ENCODE results near the gene CALML3. TPM values are rescaled to one million over a fixed set of nuclear protein-coding genes. Genes with fewer than 3 reads are reported as not detected.

CALML3 gene
- total and polyA plus RNA-seq, 7 experiments from 2014 or later, result not detected

GRCh38 chr10:5497948-5498730 is 26.6 kb upstream of the CALML3 start:
- DNase-seq (no peak), ATAC-seq (no peak)
- no peak overlapping the region for H3K4me3 ChIP-seq (ENCODE audit: low read length)
- no peaks in the 10 kb centered on the region for H3K36me3 ChIP-seq (ENCODE audit: control insufficient read depth in 2 of 3, insufficient read depth in 3 of 3, low read length in 3 of 3)
- Mint-ChIP-seq H3K27me3 (peaks cover 0 to 10% (median 0%) of the 10 kb centered on the region in 5 donors), H3K36me3 (no peaks in the 10 kb centered on the region), H3K27ac (no peak overlapping the region), H3K4me3 (no peak overlapping the region), H3K4me1 (peaks cover 0 to 6% (median 0%) of the 10 kb centered on the region in 7 donors), H3K9me3 (peaks cover 0 to 5% (median 0%) of the 10 kb centered on the region in 11 donors)
- intact Hi-C loops (cut with micrococcal nuclease), result no loop called here
- no peak overlapping the region for H3K27ac ChIP-seq (ENCODE audit: low read depth, low read length)
- ChIA-PET CTCF (no interaction called here), POLR2A (no interaction called here)
- H3K9me3 ChIP-seq (ENCODE audit: control insufficient read depth in 2 of 3, low read length in 3 of 3), result no peaks in the 10 kb centered on the region
- no peaks in the 10 kb centered on the region for H3K27me3 ChIP-seq (ENCODE audit: control insufficient read depth in 2 of 2, insufficient read depth in 2 of 2, low read length in 2 of 2)
- H3K4me1 ChIP-seq (ENCODE audit: control insufficient read depth in 2 of 2, insufficient read depth in 2 of 2, low read length in 2 of 2), result no peaks in the 10 kb centered on the region

GRCh38 chr10:5498791-5499492 is 25.8 kb upstream of the CALML3 start:
- Histone ChIP-seq H3K4me3 (ENCODE audit: low read length) (no peak overlapping the region), H3K27me3 (ENCODE audit: control insufficient read depth in 2 of 2, insufficient read depth in 2 of 2, low read length in 2 of 2) (no peaks in the 10 kb centered on the region), H3K9me3 (ENCODE audit: control insufficient read depth in 2 of 3, low read length in 3 of 3) (no peaks in the 10 kb centered on the region), H3K4me1 (ENCODE audit: control insufficient read depth in 2 of 2, insufficient read depth in 2 of 2, low read length in 2 of 2) (no peaks in the 10 kb centered on the region), H3K27ac (ENCODE audit: low read depth, low read length) (no peak overlapping the region), H3K36me3 (ENCODE audit: control insufficient read depth in 2 of 3, insufficient read depth in 3 of 3, low read length in 3 of 3) (no peaks in the 10 kb centered on the region)
- no peaks in the 10 kb centered on the region for H3K36me3 Mint-ChIP-seq
- no peak overlapping the region for H3K4me3 Mint-ChIP-seq
- H3K9me3 Mint-ChIP-seq, result peaks cover 0 to 3% (median 0%) of the 10 kb centered on the region in 11 donors
- POLR2A ChIA-PET, result interaction anchor here (0.6 kb wide), 1 partner anchor 65 kb away, joined by 3 read pairs; no protein-coding TSS in a partner anchor
- ATAC-seq, result no peak
- H3K27me3 Mint-ChIP-seq, result peaks cover 0 to 10% (median 0%) of the 10 kb centered on the region in 5 donors
- CTCF ChIA-PET, result interaction anchor here (0.6 kb wide), 1 partner anchor 16 kb away, joined by 3 read pairs; no protein-coding TSS in a partner anchor
- intact Hi-C loops (cut with micrococcal nuclease), result no loop called here
- H3K27ac Mint-ChIP-seq, result no peak overlapping the region
- H3K4me1 Mint-ChIP-seq, result peaks cover 0 to 6% (median 0%) of the 10 kb centered on the region in 7 donors
- DNase-seq, result no peak

GRCh38 chr10:5499493-5500140 is 25.1 kb upstream of the CALML3 start, which contains the start of gene CALML5:
CALML5 (minus strand) TSS chr10:5499570; CDS start chr10:5499438, 132 bp downstream.
- H3K4me1 Mint-ChIP-seq, result peaks cover 0 to 6% (median 0%) of the 10 kb centered on the region in 7 donors
- H3K9me3 Mint-ChIP-seq, result no peaks in the 10 kb centered on the region
- no peak within 1 kb of the TSS for H3K27ac ChIP-seq (ENCODE audit: low read depth, low read length)
- no peak for DNase-seq
- H3K4me3 ChIP-seq (ENCODE audit: low read length), result no peak within 1 kb of the TSS
- H3K27me3 Mint-ChIP-seq, result peaks cover 0 to 10% (median 0%) of the 10 kb centered on the region in 5 donors
- no peaks in the 10 kb centered on the region for H3K36me3 Mint-ChIP-seq
- H3K36me3 ChIP-seq (ENCODE audit: control insufficient read depth in 2 of 3, insufficient read depth in 3 of 3, low read length in 3 of 3), result no peaks in the 10 kb centered on the region
- no peaks in the 10 kb centered on the region for H3K9me3 ChIP-seq (ENCODE audit: control insufficient read depth in 2 of 3, low read length in 3 of 3)
- H3K27me3 ChIP-seq (ENCODE audit: control insufficient read depth in 2 of 2, insufficient read depth in 2 of 2, low read length in 2 of 2), result no peaks in the 10 kb centered on the region
- no peak for ATAC-seq
- intact Hi-C loops (cut with micrococcal nuclease), result no loop called here
- no peak within 1 kb of the TSS for H3K4me3 Mint-ChIP-seq
- H3K27ac Mint-ChIP-seq, result peak within 1 kb of the TSS in 2 of 9 donors; percentile 20 to 22
- POLR2A ChIA-PET, result interaction anchor here (0.6 kb wide), 1 partner anchor 65 kb away, joined by 3 read pairs; no protein-coding TSS in a partner anchor
- no peaks in the 10 kb centered on the region for H3K4me1 ChIP-seq (ENCODE audit: control insufficient read depth in 2 of 2, insufficient read depth in 2 of 2, low read length in 2 of 2)
- CTCF ChIA-PET, result interaction anchor here (0.6 to 1.0 kb wide), 2 partner anchors 15 to 57 kb away, joined by 3 read pairs; no protein-coding TSS in a partner anchor

GRCh38 chr10:5500162-5500670 is 24.5 kb upstream of the CALML3 start:
- H3K9me3 Mint-ChIP-seq, result no peaks in the 10 kb centered on the region
- H3K27ac ChIP-seq (ENCODE audit: low read depth, low read length), result no peak overlapping the region
- no peaks in the 10 kb centered on the region for H3K36me3 Mint-ChIP-seq
- POLR2A ChIA-PET, result no interaction called here
- no peaks in the 10 kb centered on the region for H3K4me1 ChIP-seq (ENCODE audit: control insufficient read depth in 2 of 2, insufficient read depth in 2 of 2, low read length in 2 of 2)
- CTCF ChIA-PET, result interaction anchor here (1.0 to 1.4 kb wide), 2 partner anchors 58 to 122 kb away, joined by 3 to 4 read pairs; no protein-coding TSS in a partner anchor
- DNase-seq (no peak), ATAC-seq (no peak)
- peaks cover 0 to 10% (median 0%) of the 10 kb centered on the region in 5 donors for H3K27me3 Mint-ChIP-seq
- H3K4me3 ChIP-seq (ENCODE audit: low read length), result no peak overlapping the region
- no peak overlapping the region for H3K4me3 Mint-ChIP-seq
- H3K9me3 ChIP-seq (ENCODE audit: control insufficient read depth in 2 of 3, low read length in 3 of 3), result no peaks in the 10 kb centered on the region
- intact Hi-C loops (cut with micrococcal nuclease), result no loop called here
- no peaks in the 10 kb centered on the region for H3K27me3 ChIP-seq (ENCODE audit: control insufficient read depth in 2 of 2, insufficient read depth in 2 of 2, low read length in 2 of 2)
- no peaks in the 10 kb centered on the region for H3K36me3 ChIP-seq (ENCODE audit: control insufficient read depth in 2 of 3, insufficient read depth in 3 of 3, low read length in 3 of 3)
- peaks cover 0 to 6% (median 0%) of the 10 kb centered on the region in 7 donors for H3K4me1 Mint-ChIP-seq
- peak overlapping the region in 2 of 9 donors; percentile 20 to 22 for H3K27ac Mint-ChIP-seq

DNA sequence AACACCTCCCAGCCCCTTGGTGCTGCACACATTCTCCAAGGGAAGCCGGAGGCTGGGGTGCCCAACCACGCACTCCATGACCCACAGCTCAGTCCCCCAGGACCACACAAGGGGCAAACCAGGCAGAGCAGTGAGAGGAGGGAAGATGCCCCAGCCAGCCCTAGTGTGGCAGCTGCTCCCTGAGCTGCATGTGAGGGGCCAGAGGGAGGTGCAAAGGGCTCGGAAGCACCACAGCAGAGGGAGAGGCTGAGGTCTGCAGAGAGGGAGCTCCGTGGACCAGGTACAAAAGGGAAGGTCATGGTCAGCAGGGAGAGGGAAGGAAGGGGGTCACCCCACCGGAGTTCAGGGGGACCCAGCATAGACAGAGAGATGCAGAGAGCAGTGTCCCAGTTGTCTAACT is 23.9 kb upstream of the CALML3 start:
- ATAC-seq (no peak), DNase-seq (no peak)
- peak overlapping the region in 1 of 9 donors; percentile 20 for H3K27ac Mint-ChIP-seq
- peaks cover 0 to 11% (median 0%) of the 10 kb centered on the region in 5 donors for H3K27me3 Mint-ChIP-seq
- no peak overlapping the region for H3K4me3 Mint-ChIP-seq
- no peaks in the 10 kb centered on the region for H3K36me3 ChIP-seq (ENCODE audit: control insufficient read depth in 2 of 3, insufficient read depth in 3 of 3, low read length in 3 of 3)
- ChIA-PET CTCF (interaction anchor here (1.4 kb wide), 1 partner anchor 121 kb away, joined by 4 read pairs; no protein-coding TSS in a partner anchor), POLR2A (no interaction called here)
- no peak overlapping the region for H3K4me3 ChIP-seq (ENCODE audit: low read length)
- no peaks in the 10 kb centered on the region for H3K9me3 ChIP-seq (ENCODE audit: control insufficient read depth in 2 of 3, low read length in 3 of 3)
- peaks cover 0 to 6% (median 0%) of the 10 kb centered on the region in 7 donors for H3K4me1 Mint-ChIP-seq
- intact Hi-C loops (cut with micrococcal nuclease), result no loop called here
- H3K27ac ChIP-seq (ENCODE audit: low read depth, low read length), result no peak overlapping the region
- no peaks in the 10 kb centered on the region for H3K4me1 ChIP-seq (ENCODE audit: control insufficient read depth in 2 of 2, insufficient read depth in 2 of 2, low read length in 2 of 2)
- no peaks in the 10 kb centered on the region for H3K9me3 Mint-ChIP-seq
- H3K36me3 Mint-ChIP-seq, result no peaks in the 10 kb centered on the region
- H3K27me3 ChIP-seq (ENCODE audit: control insufficient read depth in 2 of 2, insufficient read depth in 2 of 2, low read length in 2 of 2), result no peaks in the 10 kb centered on the region

GRCh38 chr10:5502061-5502521 is 22.7 kb upstream of the CALML3 start:
- Histone ChIP-seq H3K4me1 (ENCODE audit: control insufficient read depth in 2 of 2, insufficient read depth in 2 of 2, low read length in 2 of 2) (no peaks in the 10 kb centered on the region), H3K27me3 (ENCODE audit: control insufficient read depth in 2 of 2, insufficient read depth in 2 of 2, low read length in 2 of 2) (no peaks in the 10 kb centered on the region), H3K36me3 (ENCODE audit: control insufficient read depth in 2 of 3, insufficient read depth in 3 of 3, low read length in 3 of 3) (no peaks in the 10 kb centered on the region), H3K9me3 (ENCODE audit: control insufficient read depth in 2 of 3, low read length in 3 of 3) (no peaks in the 10 kb centered on the region), H3K27ac (ENCODE audit: low read depth, low read length) (no peak overlapping the region), H3K4me3 (ENCODE audit: low read length) (no peak overlapping the region)
- peaks cover 0 to 11% (median 0%) of the 10 kb centered on the region in 5 donors for H3K27me3 Mint-ChIP-seq
- DNase-seq (no peak), ATAC-seq (no peak)
- CTCF ChIA-PET, result no interaction called here
- H3K9me3 Mint-ChIP-seq, result no peaks in the 10 kb centered on the region
- intact Hi-C loops (cut with micrococcal nuclease), result loop anchor here in 1 of 2 donors (1.0 kb wide), 1 partner anchor 34 kb away; no protein-coding TSS in a partner anchor
- peaks cover 0 to 7% (median 0%) of the 10 kb centered on the region in 7 donors for H3K4me1 Mint-ChIP-seq
- POLR2A ChIA-PET, result no interaction called here
- no peak overlapping the region for H3K4me3 Mint-ChIP-seq
- H3K36me3 Mint-ChIP-seq, result no peaks in the 10 kb centered on the region
- H3K27ac Mint-ChIP-seq, result no peak overlapping the region

Data from naive thymus-derived CD4-positive, alpha-beta T cell (primary cell).